ENCODE results near the gene PSMD11.

Gene PSMD11

DNA sequence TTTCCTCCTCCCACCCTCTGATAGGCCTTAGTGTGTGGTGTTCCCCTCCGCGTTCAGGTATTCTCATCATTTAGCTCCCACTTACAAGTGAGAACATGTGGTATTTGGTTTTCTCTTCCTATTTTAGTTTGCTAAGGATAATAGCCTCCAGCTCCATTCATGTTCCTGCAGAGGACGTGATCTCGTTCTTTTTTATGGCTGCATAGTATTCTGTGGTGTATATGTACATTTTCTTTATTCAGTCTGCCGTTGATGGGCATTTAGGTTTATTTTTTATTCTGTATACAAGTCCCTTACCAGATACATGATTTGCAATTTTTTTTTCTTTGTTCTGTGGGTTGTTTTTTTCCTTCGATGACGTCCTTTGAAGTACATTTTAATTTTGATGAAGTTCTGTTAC is 23.6 kb downstream of the PSMD11 start:
- no peak for DNase-seq

DNA sequence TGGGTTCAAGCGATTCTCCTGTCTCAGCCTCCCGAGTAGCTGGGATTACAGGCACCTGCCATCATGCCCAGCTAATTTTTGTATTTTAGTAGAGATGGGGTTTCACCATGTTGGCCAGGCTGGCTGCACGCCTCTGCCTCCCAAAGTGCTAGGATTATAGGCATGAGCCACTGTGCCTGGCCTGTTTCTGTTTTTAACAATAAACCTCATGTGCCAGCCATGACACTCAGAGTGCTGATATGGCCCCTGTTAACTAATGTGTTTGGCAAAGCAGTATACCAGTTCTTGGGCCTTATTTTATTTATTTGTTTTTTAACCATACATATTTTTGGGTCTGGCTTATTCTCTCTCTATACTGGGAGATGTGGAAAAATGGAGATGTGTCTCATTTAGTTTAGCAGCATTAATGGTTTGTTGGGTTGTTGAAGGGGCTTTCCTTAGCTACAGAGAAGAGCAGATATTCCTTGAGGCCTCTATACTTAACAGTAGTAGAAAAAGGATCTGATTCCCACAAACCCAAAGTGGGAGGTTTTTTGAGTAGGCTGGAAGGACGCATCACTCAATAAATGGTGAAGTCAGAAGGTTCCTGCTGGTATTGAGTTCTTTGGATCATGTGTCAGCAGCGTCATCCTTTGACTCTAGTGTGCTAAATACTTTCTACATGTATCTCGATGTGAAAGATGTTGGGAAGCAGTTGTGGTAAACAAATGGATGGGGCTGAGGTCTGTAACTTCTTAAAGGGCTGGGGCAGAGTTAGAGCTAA is 26.3 kb downstream of the PSMD11 start:
- DNase-seq: no peak

DNA sequence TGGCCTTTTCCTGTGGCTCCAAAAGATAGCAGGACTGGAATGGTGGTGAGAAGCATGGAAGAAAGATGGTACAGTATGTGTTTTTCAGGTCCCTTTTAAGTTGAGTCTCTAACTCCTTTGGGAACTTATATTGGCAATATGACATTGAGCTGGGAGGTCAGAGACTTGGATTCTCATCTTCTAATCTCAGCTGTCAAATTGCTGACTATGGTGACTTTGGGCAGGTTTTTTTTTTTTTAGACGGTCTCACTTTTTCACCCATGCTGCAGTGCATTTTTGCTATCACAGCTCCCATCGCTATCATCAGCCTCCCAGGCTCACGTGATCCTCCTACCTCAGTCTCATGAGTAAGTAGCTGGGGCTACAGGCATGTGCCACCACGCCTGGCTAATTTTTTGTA is 27.3 kb downstream of the PSMD11 start:
- no peak for DNase-seq

DNA sequence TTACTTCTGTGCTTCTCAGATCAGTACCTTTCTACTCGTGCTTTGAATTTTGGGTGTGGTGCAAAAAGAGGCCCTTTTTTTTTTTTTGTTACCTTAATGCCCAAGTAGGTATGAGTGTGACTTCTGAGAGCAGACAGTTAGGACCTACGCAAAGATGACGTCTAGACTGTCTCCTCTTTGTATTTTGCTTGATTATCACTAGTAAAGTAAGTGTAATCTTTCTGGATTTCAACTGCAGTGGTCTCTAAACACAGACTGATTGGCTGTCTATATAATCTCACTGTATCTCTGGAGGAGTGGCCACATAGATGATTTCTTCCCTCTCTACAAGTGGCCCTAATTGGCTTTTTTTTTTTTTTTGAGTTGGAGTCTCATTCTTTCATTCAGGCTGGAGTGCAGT is 30.9 kb downstream of the PSMD11 start:
- no peak for DNase-seq

DNA sequence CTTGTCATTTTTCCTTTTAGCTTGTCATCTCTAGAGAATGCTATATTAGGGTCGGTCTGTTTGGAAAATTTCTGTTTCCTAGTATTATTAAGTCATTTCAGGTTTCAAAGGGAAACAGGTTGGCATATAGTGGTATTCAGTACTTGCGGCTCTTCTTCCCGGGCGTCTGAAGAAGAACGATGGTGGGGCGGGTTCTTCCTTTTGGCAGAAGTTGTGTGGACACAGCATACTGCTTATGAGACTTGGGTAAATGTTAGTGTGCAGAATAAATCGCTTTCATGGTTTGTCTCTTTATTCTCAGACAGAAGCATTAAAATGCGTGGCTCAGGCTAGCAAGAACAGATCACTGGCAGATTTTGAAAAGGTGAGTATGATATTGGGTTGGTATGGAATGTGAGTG is 32.9 kb downstream of the PSMD11 start:
- DNase-seq: no peak

DNA sequence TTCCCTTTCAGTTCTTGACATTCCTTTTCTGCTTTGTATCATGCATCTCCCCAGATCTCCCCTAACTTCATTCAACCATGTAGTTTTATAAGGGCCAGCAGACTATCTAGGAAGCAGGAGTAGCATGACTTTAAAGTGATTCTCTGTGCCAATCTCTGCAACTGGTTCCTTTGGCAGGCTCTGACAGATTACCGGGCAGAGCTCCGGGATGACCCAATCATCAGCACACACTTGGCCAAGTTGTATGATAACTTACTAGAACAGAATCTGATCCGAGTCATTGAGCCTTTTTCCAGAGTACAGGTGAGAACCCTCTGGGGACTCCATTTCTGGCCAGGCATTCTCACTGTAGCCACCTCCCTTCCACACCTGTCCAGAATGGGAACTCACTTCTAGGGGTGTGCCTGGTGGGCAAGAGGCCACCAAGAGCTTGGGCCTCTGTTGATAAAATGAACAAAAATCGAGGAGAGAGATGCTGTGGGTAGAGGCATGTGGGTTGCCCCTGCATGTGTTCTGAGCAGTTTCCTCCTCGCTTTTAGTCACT is 34.8 kb downstream of the PSMD11 start:
- no peak for DNase-seq

DNA sequence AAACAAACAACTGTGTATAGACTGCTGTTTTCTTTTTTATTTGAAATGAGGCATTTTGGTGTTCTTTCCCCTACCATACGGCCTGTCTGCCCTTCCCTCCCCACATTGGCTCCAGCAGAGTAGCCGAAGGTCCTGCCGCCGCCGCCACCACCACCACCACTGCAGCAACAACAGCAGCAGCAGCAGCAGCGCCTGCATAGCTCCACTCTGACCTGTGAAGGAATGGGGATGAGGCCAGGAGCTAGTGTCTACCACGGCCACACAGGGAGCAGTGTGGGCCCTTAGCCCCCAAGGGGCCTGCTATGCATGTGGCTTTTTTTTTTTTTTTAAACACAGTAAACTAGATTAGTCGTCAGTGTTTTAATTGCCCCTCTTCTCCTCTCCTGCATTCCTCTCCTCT is 36.9 kb downstream of the PSMD11 start:
- no peak for DNase-seq

DNA sequence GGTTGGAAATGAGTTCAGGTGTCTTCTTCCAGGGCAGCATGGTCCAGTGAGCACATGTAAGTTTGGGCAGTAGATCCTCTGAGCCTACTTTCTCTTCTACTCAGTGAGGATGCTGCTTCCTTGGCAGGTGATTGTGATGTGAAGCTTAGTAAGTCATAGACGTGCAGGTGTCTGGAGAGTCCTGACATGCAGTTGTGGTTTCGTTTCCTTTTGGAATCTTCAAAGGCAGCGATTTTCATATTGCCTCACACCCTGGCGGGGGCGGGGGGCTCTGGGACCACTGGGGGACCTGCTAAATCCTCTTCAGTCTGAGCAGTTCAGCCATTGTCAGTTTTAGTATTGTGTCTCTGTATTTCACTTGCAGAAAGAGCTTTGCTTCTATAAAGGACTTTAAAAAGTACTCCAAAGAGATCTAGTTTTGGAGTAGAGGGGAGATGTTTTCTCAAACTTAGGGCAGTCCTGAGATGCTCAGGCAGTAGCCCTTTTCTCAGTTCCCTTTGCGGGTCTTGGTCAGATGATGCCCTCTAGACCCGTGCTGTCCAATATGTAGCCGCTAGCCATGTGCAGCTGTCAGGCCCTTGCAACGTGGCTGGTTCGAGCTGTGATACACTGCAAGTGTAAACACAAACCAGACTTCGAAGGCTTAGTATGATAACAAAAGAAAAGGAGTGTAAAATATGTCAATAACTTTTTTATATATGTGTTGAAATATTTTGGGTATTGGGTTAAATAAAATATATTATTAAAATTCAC is 38.4 kb downstream of the PSMD11 start:
- DNase-seq: no peak

DNA sequence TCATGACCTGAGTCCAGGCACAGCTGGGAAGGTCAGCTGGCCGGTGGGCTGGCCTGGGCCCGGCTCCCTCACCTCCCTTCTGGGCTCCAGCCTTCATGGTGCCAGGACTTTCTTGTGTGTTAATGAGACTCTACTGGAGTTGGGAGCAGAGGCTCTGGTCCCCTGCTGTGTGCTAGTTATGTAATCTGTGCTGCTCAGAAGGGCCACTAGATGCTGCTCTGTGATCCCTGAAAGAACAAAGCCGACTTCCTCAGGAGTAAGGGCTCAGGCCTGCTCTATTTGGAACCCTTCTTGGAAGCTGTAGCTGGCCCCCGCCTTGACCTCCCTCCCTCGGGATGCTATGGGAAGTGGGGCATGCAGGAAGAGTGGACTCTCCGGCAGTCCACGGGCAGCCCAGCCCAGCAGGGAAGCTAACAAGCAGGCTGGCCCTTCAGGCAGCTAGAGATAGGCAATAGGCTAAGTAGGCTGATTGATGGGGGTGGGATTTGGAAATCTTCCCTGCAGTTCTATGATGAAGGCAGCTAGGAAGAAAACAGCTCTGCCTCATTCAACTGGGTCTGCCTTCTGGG is 39.2 kb downstream of the PSMD11 start:
- DNase-seq: peak; percentile 90

DNA sequence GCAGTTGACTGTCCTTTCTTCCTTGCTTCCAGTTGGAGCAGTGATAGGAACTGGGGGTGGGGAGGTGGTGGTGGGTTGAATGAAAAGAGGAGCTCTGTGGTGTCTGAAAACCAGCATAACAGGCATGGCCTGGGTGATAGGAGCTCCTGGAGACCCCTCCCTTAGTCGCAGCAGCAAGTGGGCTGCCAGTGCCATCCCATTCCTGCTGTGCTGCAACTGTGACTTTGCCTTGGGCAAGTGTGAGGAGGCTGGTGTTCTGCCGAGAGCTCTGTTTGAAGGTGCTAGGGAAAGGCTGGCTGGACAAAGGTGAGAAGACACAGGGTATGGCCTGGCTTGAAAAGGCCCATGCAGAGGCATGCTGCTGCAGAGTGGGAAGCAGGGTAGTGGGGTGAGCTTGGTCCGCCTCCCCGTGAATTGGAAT is 39.7 kb downstream of the PSMD11 start:
- DNase-seq: no peak

DNA sequence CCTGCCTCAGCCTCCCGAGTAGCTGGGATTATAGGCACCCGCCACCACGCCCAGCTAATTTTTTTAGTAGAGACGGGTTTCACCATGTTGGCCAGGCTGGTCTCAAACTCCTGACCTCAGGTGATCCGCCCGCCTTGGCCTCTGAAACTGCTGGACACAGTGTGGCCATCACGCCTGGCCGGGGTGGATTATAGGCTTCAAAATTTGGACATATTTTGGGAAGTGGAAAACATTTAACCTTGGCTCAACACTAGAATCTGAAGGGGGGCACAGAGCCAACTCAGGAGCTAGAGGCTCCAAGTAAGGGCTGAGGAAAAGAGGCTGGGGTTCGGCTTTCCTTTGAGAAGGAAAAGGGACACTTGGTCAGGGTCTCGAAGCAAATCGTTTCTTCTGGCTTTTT is 40.3 kb downstream of the PSMD11 start:
- DNase-seq: no peak

DNA sequence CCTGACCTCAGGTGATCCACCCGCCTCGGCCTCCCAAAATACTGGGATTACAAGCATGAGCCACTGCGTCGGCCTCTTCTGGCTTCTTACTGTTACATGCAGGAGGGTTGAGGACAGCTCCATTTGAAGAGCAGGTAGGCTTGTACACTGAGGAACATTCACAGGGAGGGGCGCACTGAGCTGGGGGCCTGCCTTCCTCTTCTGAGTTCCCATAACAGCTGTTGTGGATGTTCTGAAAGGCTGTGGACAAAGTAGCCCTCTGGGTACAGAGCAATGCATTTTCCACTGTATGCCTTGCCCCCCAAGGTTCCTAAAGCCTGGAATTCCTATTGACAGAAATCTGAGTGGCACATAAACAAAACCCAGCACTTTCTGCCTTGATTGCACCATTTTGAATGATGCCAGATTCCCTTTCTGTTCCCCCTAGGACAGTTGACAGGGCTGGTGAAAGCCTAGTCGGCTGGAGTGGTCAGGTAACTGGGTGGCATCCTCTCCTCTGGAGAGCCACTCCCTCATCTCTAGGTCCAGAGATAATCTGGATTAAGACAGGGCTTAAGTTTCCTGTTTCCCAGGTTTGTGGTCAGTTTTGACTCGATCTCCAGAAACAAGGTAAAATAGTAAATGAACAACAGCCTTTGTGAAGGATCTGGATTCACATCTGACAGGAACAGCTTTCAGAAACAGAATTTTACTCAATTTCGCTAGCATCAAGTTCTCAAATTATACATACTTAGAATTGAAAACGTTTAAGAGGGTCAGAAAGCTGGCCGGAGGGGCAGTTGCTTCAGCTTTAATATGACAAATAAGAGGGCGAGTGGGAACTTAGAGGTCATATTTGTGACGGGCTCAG is 41.2 kb downstream of the PSMD11 start:
- no peak for DNase-seq

DNA sequence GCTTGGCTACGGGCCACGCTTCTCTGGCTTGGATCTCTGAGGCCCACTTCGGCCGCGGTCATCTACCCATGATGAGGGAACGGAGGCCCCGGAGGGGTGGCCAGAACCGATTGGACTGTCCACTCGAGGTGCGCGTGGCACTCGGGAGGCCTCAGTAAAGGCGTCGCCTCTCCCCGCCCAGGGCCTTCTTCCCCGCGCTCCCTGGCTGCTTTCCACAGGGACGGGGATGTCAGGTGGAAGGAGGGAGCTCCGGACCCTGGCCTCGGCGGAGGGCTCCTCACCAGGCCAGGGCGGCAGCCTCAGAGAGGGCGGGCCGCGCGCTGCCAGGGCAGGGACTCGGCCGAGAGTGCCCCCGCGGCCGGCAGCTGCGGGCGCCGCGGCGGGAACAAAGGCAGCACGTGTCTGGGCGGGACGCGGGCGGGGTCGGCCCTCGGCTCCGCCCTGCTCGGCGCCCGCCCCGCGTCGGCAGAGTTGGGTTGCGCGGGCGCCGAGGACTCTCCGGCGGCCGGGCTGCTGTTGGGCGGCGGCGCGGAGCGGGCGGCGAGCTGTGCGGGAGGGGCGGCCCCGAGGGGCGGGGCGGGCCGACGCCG is 41.9 kb downstream of the PSMD11 start:
- DNase-seq: peak; percentile 51

DNA sequence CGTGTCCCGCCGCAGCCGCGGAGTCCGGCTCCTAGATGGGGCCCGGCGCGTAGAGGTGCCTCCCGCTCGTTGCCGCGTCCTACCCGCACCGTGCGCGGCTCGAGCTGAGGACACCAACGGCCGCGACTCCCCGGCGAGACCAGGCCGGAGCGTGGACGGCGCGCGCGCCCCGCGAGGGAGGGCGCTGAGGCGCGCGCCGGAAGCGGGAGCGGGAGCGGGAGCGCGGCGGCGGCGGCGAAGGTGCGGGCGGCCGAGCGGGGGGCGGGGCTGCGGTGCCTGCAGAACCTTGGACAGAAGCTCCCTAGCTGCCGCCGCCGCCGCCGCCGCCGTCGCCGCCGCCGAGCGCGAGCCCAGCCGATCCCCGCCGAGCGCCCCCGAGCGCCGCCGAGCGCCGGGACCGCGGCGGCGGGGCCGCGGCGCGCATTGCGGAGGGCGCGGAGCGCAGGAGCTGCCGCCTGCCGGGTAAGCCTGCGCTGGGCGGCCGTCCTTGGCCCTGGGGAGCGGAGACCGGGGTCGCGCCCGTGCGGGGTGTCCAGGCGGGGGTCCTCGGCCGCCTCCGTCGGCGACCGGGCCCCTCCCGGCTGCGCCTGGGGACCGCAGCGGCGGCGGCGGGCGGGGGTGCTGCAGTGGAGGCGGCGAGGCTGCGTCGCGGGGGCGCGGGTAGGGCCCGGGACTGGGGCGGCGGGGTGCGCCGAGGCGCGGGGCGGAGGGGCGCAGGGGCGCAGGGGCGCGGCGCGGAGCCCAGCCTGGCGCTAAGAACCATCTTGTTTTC is 42.6 kb downstream of the PSMD11 start, which contains the start of gene CDK5R1:
Gene CDK5R1, plus strand, starts transcription at position 293 of the 772 bp plus-strand sequence. CDS start 628 bp downstream, outside the sequence.
- peak; percentile 30 for DNase-seq

DNA sequence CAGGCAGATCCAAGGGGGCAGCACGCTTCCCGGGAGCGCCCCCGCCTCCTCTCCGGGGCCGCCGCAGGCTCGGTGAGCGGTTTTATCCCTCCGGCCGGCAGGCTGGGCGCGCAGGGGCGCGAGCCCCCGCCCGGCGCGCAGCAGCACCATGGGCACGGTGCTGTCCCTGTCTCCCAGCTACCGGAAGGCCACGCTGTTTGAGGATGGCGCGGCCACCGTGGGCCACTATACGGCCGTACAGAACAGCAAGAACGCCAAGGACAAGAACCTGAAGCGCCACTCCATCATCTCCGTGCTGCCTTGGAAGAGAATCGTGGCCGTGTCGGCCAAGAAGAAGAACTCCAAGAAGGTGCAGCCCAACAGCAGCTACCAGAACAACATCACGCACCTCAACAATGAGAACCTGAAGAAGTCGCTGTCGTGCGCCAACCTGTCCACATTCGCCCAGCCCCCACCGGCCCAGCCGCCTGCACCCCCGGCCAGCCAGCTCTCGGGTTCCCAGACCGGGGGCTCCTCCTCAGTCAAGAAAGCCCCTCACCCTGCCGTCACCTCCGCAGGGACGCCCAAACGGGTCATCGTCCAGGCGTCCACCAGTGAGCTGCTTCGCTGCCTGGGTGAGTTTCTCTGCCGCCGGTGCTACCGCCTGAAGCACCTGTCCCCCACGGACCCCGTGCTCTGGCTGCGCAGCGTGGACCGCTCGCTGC is 43.3 kb downstream of the PSMD11 start:
- no peak for DNase-seq

DNA sequence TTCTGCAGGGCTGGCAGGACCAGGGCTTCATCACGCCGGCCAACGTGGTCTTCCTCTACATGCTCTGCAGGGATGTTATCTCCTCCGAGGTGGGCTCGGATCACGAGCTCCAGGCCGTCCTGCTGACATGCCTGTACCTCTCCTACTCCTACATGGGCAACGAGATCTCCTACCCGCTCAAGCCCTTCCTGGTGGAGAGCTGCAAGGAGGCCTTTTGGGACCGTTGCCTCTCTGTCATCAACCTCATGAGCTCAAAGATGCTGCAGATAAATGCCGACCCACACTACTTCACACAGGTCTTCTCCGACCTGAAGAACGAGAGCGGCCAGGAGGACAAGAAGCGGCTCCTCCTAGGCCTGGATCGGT is 43.9 kb downstream of the PSMD11 start:
- no peak for DNase-seq

DNA sequence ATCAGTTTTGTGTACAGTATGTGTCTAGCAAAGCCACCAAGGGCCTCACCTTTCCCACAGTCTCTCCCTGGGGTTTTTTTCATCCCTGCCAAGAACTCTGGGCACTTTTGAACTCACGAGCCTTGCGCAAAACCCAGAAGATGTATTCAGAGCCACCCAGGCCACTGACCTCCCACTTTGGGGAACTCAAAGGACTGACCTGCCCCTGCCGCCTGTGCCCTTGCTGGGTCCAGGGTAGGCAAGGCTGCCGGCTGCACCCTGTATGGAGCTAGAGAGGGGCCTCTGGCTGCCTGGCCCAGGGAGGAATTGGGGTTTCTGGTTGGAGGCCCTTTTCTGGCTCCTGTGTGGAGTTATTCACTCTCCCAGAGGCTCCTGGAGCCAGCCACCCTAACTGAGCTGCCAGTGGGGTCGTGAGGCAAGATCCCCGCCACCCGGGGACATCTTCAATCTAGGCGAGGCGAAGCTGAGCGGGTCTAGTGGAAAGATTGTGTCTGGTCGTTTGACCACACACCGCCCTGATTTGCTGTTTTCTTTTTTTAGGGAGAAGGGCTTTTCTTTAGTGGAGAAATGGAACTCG is 44.4 kb downstream of the PSMD11 start:
- DNase-seq: no peak

DNA sequence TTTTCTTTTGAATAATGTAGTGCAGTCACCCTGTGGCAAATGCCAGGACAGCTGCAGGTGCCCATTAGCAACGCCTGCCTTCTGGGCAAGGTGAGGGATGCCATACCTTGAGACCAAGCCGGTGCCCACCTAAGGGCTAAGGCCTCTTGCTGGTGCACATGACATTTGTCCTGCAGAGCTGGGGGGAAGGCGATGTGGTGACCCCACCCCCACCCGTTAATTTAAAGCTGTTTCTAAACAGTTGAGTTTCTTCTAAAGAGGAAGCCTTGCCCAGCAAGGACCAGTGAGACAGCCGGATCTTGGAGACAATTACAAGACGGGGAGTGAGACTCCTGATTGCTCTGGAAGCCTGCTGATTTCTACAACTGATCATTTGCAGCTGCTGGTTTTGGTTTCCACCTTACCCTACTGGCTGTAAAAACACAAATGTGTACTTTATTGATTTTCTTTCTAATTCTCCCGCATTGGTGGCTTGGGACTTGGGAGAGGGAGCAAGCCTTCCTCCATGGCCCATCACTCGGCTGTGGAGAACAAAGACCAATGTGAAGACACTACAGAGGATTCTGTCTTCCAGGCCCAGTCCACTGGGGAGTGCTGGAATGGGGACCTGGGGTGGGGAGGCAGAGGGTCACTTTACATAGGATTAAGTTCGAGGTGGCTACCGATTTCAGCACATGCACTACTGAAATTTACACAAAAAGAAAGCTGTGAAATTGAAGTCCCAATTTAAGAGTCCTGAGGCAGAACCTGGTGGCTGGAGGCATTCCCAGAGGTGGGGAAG is 45.2 kb downstream of the PSMD11 start:
- DNase-seq: no peak

DNA sequence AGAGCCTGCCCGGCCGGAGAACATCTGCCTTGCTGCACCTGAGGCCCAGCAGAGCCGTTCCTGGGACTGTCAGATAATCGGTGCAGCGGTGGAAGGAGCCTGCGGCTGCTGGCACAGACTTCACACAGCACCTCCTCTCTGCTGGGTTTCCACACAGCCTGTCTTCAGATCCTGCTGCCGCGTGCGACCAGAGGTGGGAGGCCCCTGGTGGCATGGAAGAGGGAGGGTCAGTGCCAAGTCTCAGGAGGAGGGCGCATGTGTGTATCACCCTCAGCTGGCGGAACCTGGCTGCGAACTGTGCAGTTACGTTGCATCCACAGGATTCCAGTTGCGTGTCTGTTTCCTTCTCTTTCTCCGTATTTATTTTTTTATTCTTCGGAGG is 45.8 kb downstream of the PSMD11 start:
- DNase-seq: no peak

Measured in NCI-H2227 treated with DMSO at 0.1 percent for 48 hours (cell line).